NCI-H146 treated with DMSO at 0.1 percent for 48 hours (cell line): Measurements from ENCODE around the gene PARVA.

Experiments used
- DNase-seq: peaks from one replicate; lab custom pipeline; 2025; ENCODE audit not compliant: unreplicated experiment; lab: John Stamatoyannopoulos, UW

Gene PARVA

GRCh38 chr11:12376259-12377081, 901 bp upstream of the PARVA start:
- no peak for DNase-seq

- DNase-seq: peak; percentile 35
Observed at GRCh38 chr11:12377824-12378593, 638 bp downstream of the PARVA start.

GRCh38 chr11:12380565-12381325, 3.4 kb downstream of the PARVA start:
- DNase-seq: no peak

GRCh38 chr11:12381875-12382274, 4.5 kb downstream of the PARVA start:
- DNase-seq: no peak

- DNase-seq: no peak
Observed at GRCh38 chr11:12382451-12382850, 5.1 kb downstream of the PARVA start.

GRCh38 chr11:12386309-12386708, 8.9 kb downstream of the PARVA start:
- no peak for DNase-seq

- DNase-seq: no peak
Observed at GRCh38 chr11:12386745-12387144, 9.4 kb downstream of the PARVA start.

- DNase-seq: no peak
Observed at GRCh38 chr11:12388173-12388572, 10.8 kb downstream of the PARVA start.

- DNase-seq: no peak
Observed at GRCh38 chr11:12388939-12389670, 11.7 kb downstream of the PARVA start.

- no peak for DNase-seq
Observed at GRCh38 chr11:12389676-12390657, 12.6 kb downstream of the PARVA start.

- DNase-seq: peak; percentile 57
Observed at GRCh38 chr11:12390687-12391110, 13.3 kb downstream of the PARVA start.

GRCh38 chr11:12392672-12393071, 15.3 kb downstream of the PARVA start:
- no peak for DNase-seq

GRCh38 chr11:12393691-12394090, 16.3 kb downstream of the PARVA start:
- no peak for DNase-seq

- DNase-seq: no peak
Observed at GRCh38 chr11:12394601-12395000, 17.2 kb downstream of the PARVA start.

GRCh38 chr11:12395333-12395732, 18.0 kb downstream of the PARVA start:
- DNase-seq: no peak

GRCh38 chr11:12397931-12398334, 20.6 kb downstream of the PARVA start:
- DNase-seq: no peak

- DNase-seq: no peak
Observed at GRCh38 chr11:12399355-12399754, 22.0 kb downstream of the PARVA start.

- DNase-seq: peak; percentile 44
Observed at GRCh38 chr11:12402025-12402424, 24.7 kb downstream of the PARVA start.

- DNase-seq: no peak
Observed at GRCh38 chr11:12402691-12403120, 25.3 kb downstream of the PARVA start.
